ENCODE results near the gene BROX. TPM values are rescaled to one million over a fixed set of nuclear protein-coding genes. Genes with fewer than 3 reads are reported as not detected.

BROX gene
- polyA plus RNA-seq, 3 donors = 41.6 to 47.6 (median 45.2) TPM

DNA sequence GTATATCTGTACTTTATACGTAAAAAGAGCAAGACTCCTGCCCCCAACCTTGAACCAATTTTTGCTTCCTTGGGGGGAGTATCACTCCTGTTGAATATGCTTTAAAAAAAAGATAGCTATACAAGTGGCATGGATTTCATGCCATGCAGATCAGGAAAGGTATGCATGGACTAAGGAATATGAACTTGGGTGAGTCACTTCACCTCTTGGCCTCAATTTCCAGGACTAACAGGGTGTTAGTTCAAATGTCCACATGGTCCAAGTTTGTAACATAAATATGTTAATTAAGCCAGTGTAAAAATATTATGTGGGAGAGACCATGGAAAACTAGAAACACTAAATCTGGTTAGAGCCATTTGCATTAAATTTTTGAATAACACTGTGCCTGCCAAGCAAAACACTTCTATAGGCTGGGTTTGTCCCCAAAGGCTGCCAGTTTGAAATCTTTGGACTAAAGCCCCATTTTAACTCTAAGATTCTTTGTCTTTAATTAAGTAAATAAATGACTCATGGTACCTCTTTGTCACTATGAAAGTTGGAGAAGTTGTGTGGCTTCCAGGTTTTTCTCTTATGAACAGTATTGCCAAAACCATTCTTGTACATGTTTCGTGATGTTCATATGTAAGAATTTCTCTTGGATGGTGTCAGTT is 57.7 kb downstream of the BROX start:
- no peak for DNase-seq (ENCODE audit: low read depth in 3 of 3, low spot score in 2 of 3)

- no peak for DNase-seq (ENCODE audit: low read depth in 3 of 3, low spot score in 2 of 3)
Measured at GRCh38 chr1:222772996-222773379, 60.6 kb downstream of the BROX start.

- DNase-seq (ENCODE audit: low read depth in 3 of 3, low spot score in 2 of 3) = no peak
Measured at GRCh38 chr1:222777463-222777862, 65.1 kb downstream of the BROX start.

DNA sequence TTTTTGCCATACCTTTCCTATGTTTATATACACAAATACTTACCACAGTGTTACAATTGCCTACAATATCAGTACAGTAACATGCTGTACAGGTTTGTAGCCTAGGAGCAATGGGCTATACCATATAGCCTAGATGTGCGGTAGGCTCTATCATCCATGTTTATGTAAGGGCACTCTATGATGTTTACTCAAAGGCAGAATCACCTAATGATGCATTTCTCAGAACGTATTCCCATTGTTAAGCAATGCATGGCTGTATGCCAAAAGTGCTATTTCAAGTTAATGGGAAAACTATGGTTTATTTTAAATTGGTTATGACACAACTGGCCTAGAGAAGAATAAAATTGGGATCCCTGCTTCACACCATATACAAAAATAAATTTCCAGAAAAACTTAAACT is 65.6 kb downstream of the BROX start:
- DNase-seq (ENCODE audit: low read depth in 3 of 3, low spot score in 2 of 3) = no peak

GRCh38 chr1:222781251-222781650 is 68.9 kb downstream of the BROX start:
- no peak for DNase-seq (ENCODE audit: low read depth in 3 of 3, low spot score in 2 of 3)

GRCh38 chr1:222783051-222783450 is 70.7 kb downstream of the BROX start:
- DNase-seq (ENCODE audit: low read depth in 3 of 3, low spot score in 2 of 3) = no peak

DNA sequence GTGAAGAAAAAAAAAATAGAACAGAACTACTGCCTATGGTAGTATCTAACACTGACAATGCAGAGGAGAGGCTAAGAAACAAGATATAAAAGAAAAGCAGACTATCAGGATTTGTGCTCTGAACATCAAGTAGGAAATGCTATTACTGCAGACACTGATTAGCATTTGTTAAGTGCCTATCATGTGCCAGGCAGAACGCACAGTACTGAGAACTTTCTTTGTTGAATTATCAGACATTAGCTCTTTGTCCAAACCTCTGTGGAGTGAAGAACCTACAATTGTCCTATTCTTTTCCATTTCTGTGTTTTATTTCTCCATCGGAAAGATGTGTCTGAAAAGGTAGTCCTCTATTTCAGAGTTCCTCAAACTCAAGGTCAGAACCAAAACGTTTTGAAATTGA is 72.0 kb downstream of the BROX start:
- DNase-seq (ENCODE audit: low read depth in 3 of 3, low spot score in 2 of 3) = no peak

Other genes with a start within 250 kb of the BROX start
- gene HHIPL2, start 164.5 kb upstream of the BROX start, polyA plus RNA-seq (ENCODE audit: insufficient read length in 3 of 3) = under 1 TPM; 0.71 to 0.94 (median 0.71) TPM
- gene TAF1A, start 122.6 kb upstream of the BROX start, polyA plus RNA-seq (ENCODE audit: insufficient read length in 3 of 3) = 10 to 100 TPM; 14.6 to 16.1 (median 15.6) TPM
- 10 to 100 TPM; 65.7 to 78.4 (median 68.8) TPM for gene MIA3, start 94.5 kb upstream of the BROX start, polyA plus RNA-seq (ENCODE audit: insufficient read length in 3 of 3)
- gene AIDA, start 73 bp upstream of the BROX start, polyA plus RNA-seq (ENCODE audit: insufficient read length in 3 of 3) = 10 to 100 TPM; 73.9 to 76.5 (median 75.0) TPM
- gene FAM177B, start 24.6 kb downstream of the BROX start, polyA plus RNA-seq (ENCODE audit: insufficient read length in 3 of 3) = under 1 TPM in 1 of 3 donors, not detected in 2; 0.10 TPM
- 10 to 100 TPM; 14.6 to 15.7 (median 14.7) TPM for gene DISP1, start 102.5 kb downstream of the BROX start, polyA plus RNA-seq (ENCODE audit: insufficient read length in 3 of 3)

Data from right renal cortex interstitium (tissue), 3 donors.